ENCODE data around the gene BCAN. TPM values are rescaled to one million over a fixed set of nuclear protein-coding genes. Genes with fewer than 3 reads are reported as not detected.

BCAN gene
- total and polyA plus RNA-seq, 2 of the 8 experiments (the other 6 are each of a cell fraction or from before 2014, with no cell fraction given): 4.5 to 24.0 TPM

DNA sequence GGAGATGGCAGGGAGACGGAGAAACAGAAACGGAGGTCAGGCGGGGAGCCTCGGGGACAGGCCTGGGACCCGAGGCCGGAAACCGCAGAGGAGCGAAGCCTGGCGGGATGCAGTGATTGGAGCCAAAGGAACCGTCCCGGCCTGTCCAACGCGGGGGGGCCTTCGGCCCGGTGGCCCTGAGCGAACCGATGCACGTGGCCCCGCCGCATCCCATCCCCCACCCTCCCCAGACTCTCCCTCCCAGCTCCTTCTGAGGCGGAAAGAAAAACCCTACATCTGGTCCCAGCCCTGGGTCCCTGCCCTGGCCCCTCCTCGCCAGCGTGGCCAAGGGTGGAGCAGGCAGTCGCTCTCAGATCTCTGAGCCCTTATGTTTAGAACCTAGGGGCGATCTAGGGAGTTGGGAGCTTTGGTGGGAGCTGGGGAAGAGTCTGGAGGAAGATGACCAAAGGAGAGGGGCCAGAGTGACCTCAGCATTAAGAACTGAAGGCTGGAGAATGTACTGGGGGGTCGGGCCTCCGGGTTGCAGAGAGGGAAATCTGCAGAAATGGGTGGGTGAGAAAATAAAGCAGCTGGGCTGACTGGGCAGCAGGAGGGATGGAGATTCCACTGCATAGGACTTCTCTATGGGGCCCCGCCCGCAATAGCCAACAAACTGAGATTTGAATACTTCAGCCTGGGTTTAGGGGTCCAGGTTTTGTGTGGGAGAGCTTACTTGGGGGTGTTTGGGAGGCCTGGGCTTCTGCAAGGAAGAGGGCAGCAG is 64.9 kb downstream of the BCAN start:
- H3K27ac ChIP-seq (ENCODE audit: low read depth, low read length): peak overlapping the region; percentile 79
- H3K18ac ChIP-seq (ENCODE audit: extremely low read depth, low read length): peak overlapping the region; percentile 86
- whole genome bisulfite sequencing, 2 experiments (ENCODE audit: extremely low coverage in 1 of 2, insufficient coverage in 1 of 2, insufficient read length in 1 of 2, insufficient replicate concordance in 2 of 2, low coverage in 1 of 2, low lambda C conversion rate in 2 of 2, missing lambda C conversion rate in 1 of 2): 2% methylated on average over 29 of the region's 29 CpGs; no CpG with 5 or more reads in 1 of the 2 experiments
- TF ChIP-seq RBBP5 (IDR thresholded peaks at IDR 0.05; ENCODE audit: borderline replicate concordance, low read depth, low read length) (peak; percentile 54; the same call in 1 of the 2 replicates), SUZ12 (IDR thresholded peaks at IDR 0.05; ENCODE audit: low read length) (no peak), TEAD4 (IDR thresholded peaks at IDR 0.05; ENCODE audit: low read depth, low read length) (no peak), SP2 (IDR thresholded peaks at IDR 0.05; ENCODE audit: low read length) (no peak), SIN3A (conservative IDR thresholded peaks at IDR 0.05 in 1 of 2, IDR thresholded peaks at IDR 0.05 in 1 of 2; ENCODE audit: low read depth in 1 of 2, low read length in 2 of 2) (no peak), RXRA (IDR thresholded peaks at IDR 0.05; ENCODE audit: insufficient read depth, low read depth, low read length) (no peak), CHD1 (IDR thresholded peaks at IDR 0.05; ENCODE audit: low read depth, low read length) (no peak), FOSL1 (IDR thresholded peaks at IDR 0.05; ENCODE audit: insufficient read depth, low read depth, low read length) (no peak), RAD21 (IDR thresholded peaks at IDR 0.05 in 1 of 2, conservative IDR thresholded peaks at IDR 0.05 in 1 of 2; ENCODE audit: low read depth in 2 of 2, low read length in 2 of 2) (no peak; a peak in 1 of 4 replicates)
- TF ChIP-seq, protein P1, sequence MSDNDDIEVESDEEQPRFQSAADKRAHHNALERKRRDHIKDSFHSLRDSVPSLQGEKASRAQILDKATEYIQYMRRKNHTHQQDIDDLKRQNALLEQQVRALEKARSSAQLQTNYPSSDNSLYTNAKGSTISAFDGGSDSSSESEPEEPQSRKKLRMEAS (IDR thresholded peaks at IDR 0.05): peak; percentile 86

More for the DNA sequence above, 64.9 kb downstream of the BCAN start:
- Histone ChIP-seq H3K14ac (ENCODE audit: insufficient read length) (no peak overlapping the region), H2BK20ac (ENCODE audit: low read length) (peak overlapping the region; percentile 95), H3K79me2 (ENCODE audit: control insufficient read depth in 1 of 2, insufficient read depth in 2 of 2, low read length in 2 of 2) (peaks cover 7 to 24% of the 10 kb centered on the region in 2 experiments; a peak in 2 of 4 replicates), H3K4me3 (ENCODE audit: extremely low read depth in 1 of 4, insufficient read depth in 2 of 4, low read depth in 3 of 4, low read length in 4 of 4) (peak overlapping the region; percentile 50 to 80 (median 70)), H3K23me2 (ENCODE audit: low read depth, low read length) (peaks cover 31% of the 10 kb centered on the region; the same call in 1 of the 2 replicates), H4K5ac (ENCODE audit: insufficient read length, low read depth, low read length) (peak overlapping the region; percentile 95), H2BK120ac (replicated peaks; ENCODE audit: low read depth, low read length) (peak overlapping the region; percentile 45), H3K23ac (ENCODE audit: insufficient read length) (no peak overlapping the region), H4K20me1 (replicated peaks in 1 of 2; ENCODE audit: control insufficient read depth in 1 of 2, insufficient read depth in 2 of 2, low read length in 2 of 2) (peaks cover 4 to 10% of the 10 kb centered on the region in 2 experiments), H2BK15ac (ENCODE audit: low read length) (peak overlapping the region; percentile 81; the same call in 1 of the 2 replicates), H3K9me3 (ENCODE audit: insufficient read depth in 2 of 2, low read depth in 1 of 2, low read length in 1 of 2) (no peaks in the 10 kb centered on the region), H3K56ac (replicated peaks; ENCODE audit: insufficient read length, low read depth, low read length) (peak overlapping the region; percentile 55), H3K9ac (replicated peaks in 1 of 4; ENCODE audit: extremely low read depth in 1 of 4, low read depth in 3 of 4, low read length in 3 of 4) (peak overlapping the region in 3 of 4 experiments; percentile 26 to 60 (median 59); a peak in 5 of 7 replicates), H3K4ac (replicated peaks; ENCODE audit: insufficient read length, low read depth, low read length) (peak overlapping the region; percentile 97), H3K27me3 (replicated peaks in 1 of 4; ENCODE audit: control insufficient read depth in 3 of 4, extremely low read depth in 1 of 4, insufficient read depth in 3 of 4, low read length in 3 of 4) (peaks cover 0 to 19% (median 8%) of the 10 kb centered on the region in 4 experiments; a peak in 4 of 7 replicates), H2BK5ac (ENCODE audit: low read depth, low read length) (peak overlapping the region; percentile 99), H3K4me1 (replicated peaks in 1 of 4; ENCODE audit: control insufficient read depth in 3 of 4, insufficient read depth in 4 of 4, low read length in 3 of 4) (peaks cover 30 to 64% (median 48%) of the 10 kb centered on the region in 4 experiments), H4K8ac (ENCODE audit: extremely low read depth, insufficient read depth, low read length) (peak overlapping the region; percentile 85), H3K79me1 (ENCODE audit: low read depth, low read length) (no peaks in the 10 kb centered on the region), H2AFZ (ENCODE audit: low read length) (no peak overlapping the region), H3K36me3 (ENCODE audit: control insufficient read depth in 2 of 4, insufficient read depth in 4 of 4, low read length in 3 of 4) (peaks cover 0 to 3% (median 0%) of the 10 kb centered on the region in 4 experiments; a peak in 1 of 8 replicates), H4K91ac (replicated peaks; ENCODE audit: insufficient read length, low read length) (peak overlapping the region; percentile 99), H2AK5ac (ENCODE audit: low read depth, low read length) (peak overlapping the region; percentile 45; the same call in 1 of the 2 replicates), H3K4me2 (ENCODE audit: insufficient read depth in 1 of 2, low read depth in 2 of 2, low read length in 2 of 2) (peak overlapping the region; percentile 77 to 94), H2BK12ac (ENCODE audit: low read depth, low read length) (peak overlapping the region; percentile 96; the same call in 1 of the 2 replicates)
- DNase-seq (ENCODE audit: low read depth in 1 of 2, low spot score in 2 of 2) (peak in 1 of 2 experiments; percentile 58), FAIRE-seq (no peak)
- POLR2A ChIA-PET (ENCODE audit: partially characterized antibody): interaction anchor here (0.6 to 16.9 kb wide), 22 partner anchors 9 to 848 kb away, joined by 3 to 530 read pairs (median 6); partner anchors contain the start of genes HDGF, ISG20L2, METTL25B and MRPL24
- CTCF ChIA-PET (ENCODE audit: partially characterized antibody): interaction anchor here (0.5 to 66.0 kb wide), 16 partner anchors 2 to 184 kb away, joined by 3 to 4284 read pairs (median 8); partner anchors contain the start of genes BCAN, CRABP2, HDGF and INSRR

Data from H1 (cell line).